GM12878 (cell line): Measurements from ENCODE around the gene XPO1. TPM values are rescaled to one million over a fixed set of nuclear protein-coding genes. Genes with fewer than 3 reads are reported as not detected.
A peak's percentile ranks its signal among the peaks of the same experiment; 100 is the strongest.

Experiments
- BHLHE40 ChIP-seq, 2 experiments: fragments of 450-650 bp in 1 of 2; IDR thresholded peaks; 2 replicates each; pipeline ENCODE4 v1.6.1; 2011 to 2017; ENCODE audit warnings: low read depth in 2 of 2, borderline replicate concordance in 1 of 2, improper control_type of control experiment in 1 of 2, low read length in 1 of 2, mild to moderate bottlenecking in 1 of 2
- CBX5 ChIP-seq: sonication (generic); IDR thresholded peaks from 2 replicates; pipeline ENCODE4 v1.6.1; 2016; ENCODE audit warnings: low read depth, moderate library complexity, mild to moderate bottlenecking, inconsistent platforms
- CEBPB ChIP-seq, 2 experiments: fragments of 150-350 bp in 1 of 2; IDR thresholded peaks; 2 replicates each; pipeline ENCODE4 v1.6.1; 2012 to 2014; ENCODE audit warnings: low read depth in 2 of 2, low read length in 2 of 2, borderline replicate concordance in 1 of 2, inconsistent platforms in 1 of 2
- CHD1 ChIP-seq: IDR thresholded peaks from 2 replicates; pipeline ENCODE4 v1.6.1; 2012; ENCODE audit warnings: low read depth, low read length, improper control_type of control experiment
- GABPA ChIP-seq: IDR thresholded peaks from 2 replicates; pipeline ENCODE4 v1.6.1; 2014; ENCODE audit warnings: antibody characterized with exemption, low read depth, mild to moderate bottlenecking, inconsistent platforms
- GATAD2B ChIP-seq: fragments of 450-650 bp; conservative IDR thresholded peaks from 2 replicates; pipeline ENCODE4 v1.6.1; 2017; ENCODE audit warnings: low read depth, mild to moderate bottlenecking, moderate library complexity
- HDAC6 ChIP-seq: fragments of 200-600 bp; sonication (generic); IDR thresholded peaks from one replicate; pipeline ENCODE4 v1.8.0; 2017; ENCODE audit warnings: antibody characterized with exemption; ENCODE audit not compliant: unreplicated experiment
- IRF5 ChIP-seq: fragments of 450-650 bp; IDR thresholded peaks from 2 replicates; pipeline ENCODE4 v1.6.1; 2017; ENCODE audit warnings: borderline replicate concordance
- KDM1A ChIP-seq: fragments of 200-600 bp; sonication (generic); IDR thresholded peaks from 2 replicates; pipeline ENCODE4 v1.6.1; 2016; ENCODE audit warnings: borderline replicate concordance
- NFXL1 ChIP-seq: fragments of 450-650 bp; IDR thresholded peaks from 2 replicates; pipeline ENCODE4 v1.6.1; 2017; ENCODE audit warnings: antibody characterized with exemption, mild to moderate bottlenecking, borderline replicate concordance
- POLR2A ChIP-seq: IDR thresholded peaks from 2 replicates; pipeline ENCODE4 v1.6.1; 2011; ENCODE audit warnings: low read depth, mild to moderate bottlenecking, low read length
- RAD51 ChIP-seq: fragments of 450-650 bp; IDR thresholded peaks from 2 replicates; pipeline ENCODE4 v1.6.1; 2016; ENCODE audit warnings: moderate library complexity, mild to moderate bottlenecking, inconsistent platforms
- SP1 ChIP-seq: IDR thresholded peaks from one replicate; pipeline ENCODE4 v1.6.1; 2011; ENCODE audit warnings: low read depth, low read length
- SPI1 ChIP-seq: IDR thresholded peaks from 2 replicates; pipeline ENCODE4 v1.6.1; 2011; ENCODE audit warnings: low read depth, mild to moderate bottlenecking, low read length, moderate library complexity, borderline replicate concordance; ENCODE audit not compliant: insufficient read depth
- SREBF2 ChIP-seq: IDR thresholded peaks from 2 replicates; pipeline ENCODE4 v1.6.1; 2012; ENCODE audit warnings: mild to moderate bottlenecking, low read length
- STAT3 ChIP-seq: IDR thresholded peaks from 2 replicates; pipeline ENCODE4 v1.6.1; 2011; ENCODE audit warnings: low read depth, low read length, improper control_type of control experiment
- TCF12 ChIP-seq: IDR thresholded peaks from 2 replicates; pipeline ENCODE4 v1.6.1; 2011; ENCODE audit warnings: low read depth, mild to moderate bottlenecking, low read length
- ZBTB40 ChIP-seq: fragments of 450-650 bp; IDR thresholded peaks from 2 replicates; pipeline ENCODE4 v1.6.1; 2016; ENCODE audit warnings: mild to moderate bottlenecking, moderate library complexity, borderline replicate concordance
- ZNF24 ChIP-seq: fragments of 450-650 bp; IDR thresholded peaks from 2 replicates; pipeline ENCODE4 v1.6.1; 2017; ENCODE audit warnings: antibody characterized with exemption, mild to moderate bottlenecking
- ZNF274 ChIP-seq: IDR thresholded peaks from one replicate; pipeline ENCODE4 v1.8.0; 2011; ENCODE audit not compliant: insufficient read length, insufficient read depth
- polyA plus RNA-seq, 11 experiments: library from polyadenylated mRNA; depleted of rRNA in 4 of 11; unstranded in 6 of 11; stranded (reverse) in 5 of 11; fragments of >200 nt; fragmentation: Nextera tagmentation in 4 of 11; fragmentation: Illumina TruSeq in 1 of 11; extraction: Ambion mirVana in 4 of 11; extraction: Trizol in 1 of 11; gene quantifications; 1 replicate in 1 of 11; 2 replicates in 10 of 11; pipeline versions ENCODE4 v1.2.1 to v1.2.3, GENCODE V29; 2011 to 2016; ENCODE audit warnings: inconsistent platforms in 2 of 11, missing spikeins in 2 of 11, low read depth in 1 of 11
- total RNA-seq, 4 experiments: library from RNA; depleted of rRNA in 3 of 4; stranded (reverse); fragments of >200 nt in 3 of 4; fragmentation: Illumina TruSeq in 1 of 4; extraction: Trizol in 1 of 4; gene quantifications; 2 replicates each; pipeline versions ENCODE4 v1.2.1 to v1.2.3, GENCODE V29; 2013 to 2021
- TF ChIP-seq, protein P1 (sequence below): fragments of 150-350 bp; IDR thresholded peaks from 2 replicates; pipeline ENCODE4 v1.6.1; 2016; ENCODE audit warnings: low read depth, low read length
- TF ChIP-seq, protein P2 (sequence below): IDR thresholded peaks from 2 replicates; pipeline ENCODE4 v1.6.1; 2012; ENCODE audit warnings: low read depth, low read length, improper control_type of control experiment

Gene XPO1
- total and polyA plus RNA-seq, 10 of the 15 experiments (the other 5 are each of a cell fraction or from before 2014, with no cell fraction given) = 57.3 to 216 (median 153) TPM

DNA sequence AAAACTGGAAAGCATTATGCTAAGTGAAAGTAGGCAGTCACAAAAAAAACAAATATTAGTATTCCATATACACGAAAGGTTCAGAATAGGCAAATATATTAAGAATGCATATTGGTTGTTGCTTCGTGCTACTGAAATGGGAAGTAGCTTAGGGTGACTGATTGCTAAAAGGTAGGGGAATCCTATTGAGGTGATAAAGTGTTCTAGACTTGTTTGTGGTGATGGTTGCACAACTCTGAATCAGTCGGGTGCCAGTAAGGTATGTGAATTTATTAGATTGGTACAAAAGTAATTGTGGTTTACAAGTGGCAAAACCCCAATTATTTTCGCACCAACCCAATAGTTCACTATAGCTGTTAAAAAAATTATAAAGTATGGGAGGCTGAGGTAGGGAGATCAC is 88.0 kb downstream of the XPO1 start (continued):
- TF ChIP-seq, protein P1, sequence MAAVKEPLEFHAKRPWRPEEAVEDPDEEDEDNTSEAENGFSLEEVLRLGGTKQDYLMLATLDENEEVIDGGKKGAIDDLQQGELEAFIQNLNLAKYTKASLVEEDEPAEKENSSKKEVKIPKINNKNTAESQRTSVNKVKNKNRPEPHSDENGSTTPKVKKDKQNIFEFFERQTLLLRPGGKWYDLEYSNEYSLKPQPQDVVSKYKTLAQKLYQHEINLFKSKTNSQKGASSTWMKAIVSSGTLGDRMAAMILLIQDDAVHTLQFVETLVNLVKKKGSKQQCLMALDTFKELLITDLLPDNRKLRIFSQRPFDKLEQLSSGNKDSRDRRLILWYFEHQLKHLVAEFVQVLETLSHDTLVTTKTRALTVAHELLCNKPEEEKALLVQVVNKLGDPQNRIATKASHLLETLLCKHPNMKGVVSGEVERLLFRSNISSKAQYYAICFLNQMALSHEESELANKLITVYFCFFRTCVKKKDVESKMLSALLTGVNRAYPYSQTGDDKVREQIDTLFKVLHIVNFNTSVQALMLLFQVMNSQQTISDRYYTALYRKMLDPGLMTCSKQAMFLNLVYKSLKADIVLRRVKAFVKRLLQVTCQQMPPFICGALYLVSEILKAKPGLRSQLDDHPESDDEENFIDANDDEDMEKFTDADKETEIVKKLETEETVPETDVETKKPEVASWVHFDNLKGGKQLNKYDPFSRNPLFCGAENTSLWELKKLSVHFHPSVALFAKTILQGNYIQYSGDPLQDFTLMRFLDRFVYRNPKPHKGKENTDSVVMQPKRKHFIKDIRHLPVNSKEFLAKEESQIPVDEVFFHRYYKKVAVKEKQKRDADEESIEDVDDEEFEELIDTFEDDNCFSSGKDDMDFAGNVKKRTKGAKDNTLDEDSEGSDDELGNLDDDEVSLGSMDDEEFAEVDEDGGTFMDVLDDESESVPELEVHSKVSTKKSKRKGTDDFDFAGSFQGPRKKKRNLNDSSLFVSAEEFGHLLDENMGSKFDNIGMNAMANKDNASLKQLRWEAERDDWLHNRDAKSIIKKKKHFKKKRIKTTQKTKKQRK = no peak
- TF ChIP-seq CEBPB (IDR thresholded peaks at IDR 0.05; ENCODE audit: borderline replicate concordance in 1 of 2, low read depth in 2 of 2, low read length in 2 of 2) (peak in 1 of 2 experiments; percentile 75; a peak in 2 of 4 replicates), POLR2A (no peak), SP1 (no peak), CBX5 (no peak), GABPA (no peak), STAT3 (no peak), CHD1 (no peak), SPI1 (peak; percentile 34; the same call in 1 of the 2 replicates), GATAD2B (no peak), TCF12 (no peak), ZBTB40 (no peak), SREBF2 (no peak), ZNF274 (no peak), RAD51 (no peak), KDM1A (no peak), BHLHE40 (IDR thresholded peaks at IDR 0.05; ENCODE audit: borderline replicate concordance in 1 of 2, low read depth in 2 of 2, low read length in 1 of 2) (peak in 1 of 2 experiments; percentile 78; a peak in 1 of 4 replicates), IRF5 (no peak), ZNF24 (peak; percentile 34; the same call in 1 of the 2 replicates), HDAC6 (no peak), NFXL1 (no peak)
- TF ChIP-seq, protein P2, sequence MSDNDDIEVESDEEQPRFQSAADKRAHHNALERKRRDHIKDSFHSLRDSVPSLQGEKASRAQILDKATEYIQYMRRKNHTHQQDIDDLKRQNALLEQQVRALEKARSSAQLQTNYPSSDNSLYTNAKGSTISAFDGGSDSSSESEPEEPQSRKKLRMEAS = no peak
